GM12878 (cell line): ENCODE data around the gene TSFM. TPM values are rescaled to one million over a fixed set of nuclear protein-coding genes. Genes with fewer than 3 reads are reported as not detected.

ENCODE experiments used
- ATAC-seq: fragments of 200-7000 bp; cut with Tn5 transposase; 3 replicates; pipeline ENCODE4 v1.9.1; 2020; ENCODE audit warnings: mild to moderate bottlenecking, moderate library complexity
- BruUV-seq: library from RNA; stranded (reverse); fragments of 400-500 nt; replicated peaks from 2 replicates; lab custom pipeline; 2021; lab: Mats Ljungman, UMichigan
- CTCF ChIA-PET: fragments of 300-600 bp; sonication (Branson Sonifier 250); formaldehyde crosslinking; extraction: SDS; loops from one replicate; lab custom pipeline; 2021; ENCODE audit warnings: inconsistent platforms; lab: Yijun Ruan, JAX
- POLR2A ChIA-PET: fragments of 350-600 bp; formaldehyde crosslinking; extraction: SDS; loops from one replicate; lab custom pipeline; 2021; ENCODE audit warnings: inconsistent platforms; lab: Charles Lee
- RAD21 ChIA-PET: fragments of 300-600 bp; sonication (Branson Sonifier 250); formaldehyde crosslinking; loops from one replicate; lab custom pipeline; 2023; ENCODE audit warnings: antibody characterized with exemption; ENCODE audit not compliant: unreplicated experiment; lab: Charles Lee
- SMC1A ChIA-PET: fragments of 300-600 bp; sonication (Branson Sonifier 250); formaldehyde crosslinking; loops from one replicate; lab custom pipeline; 2023; ENCODE audit not compliant: unreplicated experiment, uncharacterized antibody; lab: Charles Lee
- DNase-seq: peaks from one replicate; pipeline ENCODE4 v3.0.0-alpha.2; 2011; ENCODE audit warnings: low read depth, low spot score
- FAIRE-seq: peaks from 3 replicates; lab custom pipeline; 2011; peaks lifted over from hg19 to GRCh38; lab: Jason Lieb, UNC
- H2AFZ ChIP-seq: 2 replicates; pipeline ENCODE4 v1.6.0; 2011; ENCODE audit warnings: low read depth, low read length, control low read depth; ENCODE audit not compliant: control insufficient read depth
- H3K27ac ChIP-seq: 2 replicates; pipeline ENCODE4 v1.5.1; 2011; ENCODE audit warnings: control low read depth; ENCODE audit not compliant: control insufficient read depth, insufficient read depth
- H3K27me3 ChIP-seq, 2 experiments: replicated peaks in 1 of 2; 2 replicates each; pipeline versions ENCODE4 v1.6.0 to v1.6.1; 2011; ENCODE audit warnings: low read length in 1 of 2; ENCODE audit not compliant: control insufficient read depth in 2 of 2, insufficient read depth in 2 of 2
- H3K36me3 ChIP-seq, 2 experiments: 2 replicates each; pipeline ENCODE4 v1.5.1; 2011; ENCODE audit warnings: low read length in 1 of 2; ENCODE audit not compliant: control insufficient read depth in 2 of 2, insufficient read depth in 2 of 2
- H3K4me1 ChIP-seq: 2 replicates; pipeline ENCODE4 v1.6.1; 2011; ENCODE audit warnings: mild to moderate bottlenecking, low read length, moderate library complexity, mixed read lengths; ENCODE audit not compliant: control insufficient read depth, insufficient read depth
- H3K4me2 ChIP-seq: 2 replicates; pipeline ENCODE4 v1.6.0; 2011; ENCODE audit warnings: control low read depth; ENCODE audit not compliant: control insufficient read depth, insufficient read depth
- H3K4me3 ChIP-seq: fragments of 200-600 bp; sonication (generic); 2 replicates; pipeline ENCODE4 v1.5.1; 2016
- H3K79me2 ChIP-seq: 2 replicates; pipeline ENCODE4 v1.6.0; 2011; ENCODE audit warnings: low read length; ENCODE audit not compliant: control insufficient read depth, insufficient read depth
- H3K9ac ChIP-seq: 2 replicates; pipeline ENCODE4 v1.8.0; 2011; ENCODE audit warnings: low read length, control low read depth, mixed read lengths; ENCODE audit not compliant: control insufficient read depth, insufficient read depth
- H3K9me3 ChIP-seq: replicated peaks from 3 replicates; pipeline ENCODE4 v1.5.1; 2011; ENCODE audit warnings: mild to moderate bottlenecking, low read length; ENCODE audit not compliant: control insufficient read depth, insufficient read depth
- H4K20me1 ChIP-seq: 2 replicates; pipeline ENCODE4 v1.6.0; 2011; ENCODE audit not compliant: control insufficient read depth, insufficient read depth
- ASH2L ChIP-seq: fragments of 300-600, 200-600 bp; sonication (generic); IDR thresholded peaks from 2 replicates; pipeline ENCODE4 v1.6.1; 2017; ENCODE audit warnings: low read depth, mild to moderate bottlenecking, borderline replicate concordance
- BHLHE40 ChIP-seq, 2 experiments: fragments of 450-650 bp in 1 of 2; IDR thresholded peaks; 2 replicates each; pipeline ENCODE4 v1.6.1; 2011 to 2017; ENCODE audit warnings: low read depth in 2 of 2, borderline replicate concordance in 1 of 2, improper control_type of control experiment in 1 of 2, low read length in 1 of 2, mild to moderate bottlenecking in 1 of 2
- CHD2 ChIP-seq: IDR thresholded peaks from 2 replicates; pipeline ENCODE4 v1.6.1; 2011; ENCODE audit warnings: low read depth, low read length, improper control_type of control experiment, borderline replicate concordance
- FOS ChIP-seq: IDR thresholded peaks from 3 replicates; pipeline ENCODE4 v1.6.1; 2011; ENCODE audit warnings: borderline replicate concordance; ENCODE audit not compliant: insufficient read length; ENCODE audit errors: extremely low read depth
- GABPA ChIP-seq: IDR thresholded peaks from 2 replicates; pipeline ENCODE4 v1.6.1; 2014; ENCODE audit warnings: antibody characterized with exemption, low read depth, mild to moderate bottlenecking, inconsistent platforms
- HCFC1 ChIP-seq: fragments of 150-350 bp; IDR thresholded peaks from 2 replicates; pipeline ENCODE4 v1.6.1; 2014; ENCODE audit warnings: low read length
- IRF5 ChIP-seq: fragments of 450-650 bp; IDR thresholded peaks from 2 replicates; pipeline ENCODE4 v1.6.1; 2017; ENCODE audit warnings: borderline replicate concordance
- KDM1A ChIP-seq: fragments of 200-600 bp; sonication (generic); IDR thresholded peaks from 2 replicates; pipeline ENCODE4 v1.6.1; 2016; ENCODE audit warnings: borderline replicate concordance
- MTA2 ChIP-seq: fragments of 450-650 bp; IDR thresholded peaks from 2 replicates; pipeline ENCODE4 v1.6.1; 2016; ENCODE audit warnings: low read depth, mild to moderate bottlenecking, moderate library complexity
- PML ChIP-seq: IDR thresholded peaks from 2 replicates; pipeline ENCODE4 v1.6.1; 2012; ENCODE audit warnings: low read length, inconsistent platforms
- SIX5 ChIP-seq: IDR thresholded peaks from 2 replicates; pipeline ENCODE4 v1.6.1; 2011; ENCODE audit warnings: mild to moderate bottlenecking, low read depth, low read length, moderate library complexity; ENCODE audit not compliant: severe bottlenecking
- STAT1 ChIP-seq: fragments of 450-650 bp; conservative IDR thresholded peaks from 2 replicates; pipeline ENCODE4 v1.6.1; 2014; ENCODE audit warnings: antibody characterized with exemption, mild to moderate bottlenecking
- TCF12 ChIP-seq: IDR thresholded peaks from 2 replicates; pipeline ENCODE4 v1.6.1; 2011; ENCODE audit warnings: low read depth, mild to moderate bottlenecking, low read length
- ZBTB11 ChIP-seq: fragments of 450-650 bp; formaldehyde crosslinking; IDR thresholded peaks from 2 replicates; pipeline ENCODE4 v1.5.0; 2022; ENCODE audit warnings: mild to moderate bottlenecking, missing genetic modification characterization
- ZBTB4 ChIP-seq: fragments of 450-650 bp; formaldehyde crosslinking; IDR thresholded peaks from 2 replicates; pipeline ENCODE4 v1.4.0; 2022; ENCODE audit warnings: mild to moderate bottlenecking, moderate library complexity
- ZSCAN29 ChIP-seq: fragments of 450-650 bp; IDR thresholded peaks from 2 replicates; pipeline ENCODE4 v1.6.1; 2017; ENCODE audit warnings: mild to moderate bottlenecking, moderate library complexity
- WGBS: methylation state at CpG from one replicate; pipeline ENCODE4 v1.1.6; 2016; ENCODE audit warnings: low lambda C conversion rate; ENCODE audit not compliant: insufficient replicate concordance, insufficient coverage; ENCODE audit errors: missing lambda C conversion rate; 5-methylcytosine and 5-hydroxymethylcytosine counted together
- in situ Hi-C: fragments of 300-500 bp; cut with MboI; formaldehyde crosslinking; loops from 9 replicates; pipeline ENCODE4 v1.14.3; 2018; ENCODE audit warnings: mixed read lengths
- intact Hi-C: fragments of 100-400 bp; cut with micrococcal nuclease; formaldehyde crosslinking; loops from one replicate; pipeline ENCODE4 v1.14.2; 2022; ENCODE audit not compliant: unreplicated experiment
- polyA plus RNA-seq, 11 experiments: library from polyadenylated mRNA; depleted of rRNA in 4 of 11; unstranded in 6 of 11; stranded (reverse) in 5 of 11; fragments of >200 nt; fragmentation: Nextera tagmentation in 4 of 11; fragmentation: Illumina TruSeq in 1 of 11; extraction: Ambion mirVana in 4 of 11; extraction: Trizol in 1 of 11; gene quantifications; 1 replicate in 1 of 11; 2 replicates in 10 of 11; pipeline versions ENCODE4 v1.2.1 to v1.2.3, GENCODE V29; 2011 to 2016; ENCODE audit warnings: inconsistent platforms in 2 of 11, missing spikeins in 2 of 11, low read depth in 1 of 11
- total RNA-seq, 4 experiments: library from RNA; depleted of rRNA in 3 of 4; stranded (reverse); fragments of >200 nt in 3 of 4; fragmentation: Illumina TruSeq in 1 of 4; extraction: Trizol in 1 of 4; gene quantifications; 2 replicates each; pipeline versions ENCODE4 v1.2.1 to v1.2.3, GENCODE V29; 2013 to 2021

The TSFM gene
- total and polyA plus RNA-seq, 10 of the 15 experiments (the other 5 are each of a cell fraction or from before 2014, with no cell fraction given) = 36.7 to 132 (median 45.6) TPM

- no peak for TF ChIP-seq SIX5
- no peak for TF ChIP-seq ZSCAN29
- TF ChIP-seq TCF12 = no peak
These were observed 12.8 kb downstream of the TSFM start (continued) for GRCh38 chr12:57795354-57795753.

GRCh38 chr12:57796996-57797395, 14.4 kb downstream of the TSFM start:
- no peak overlapping the region for H2AFZ ChIP-seq
- H3K9ac ChIP-seq = no peak overlapping the region
- ChIA-PET POLR2A (interaction anchor here (1.1 to 1.2 kb wide), 2 partner anchors 14 to 40 kb away, joined by 3 read pairs; no protein-coding TSS in a partner anchor), SMC1A (interaction anchor here (1.1 to 1.7 kb wide), 2 partner anchors 10 to 212 kb away, joined by 3 to 7 read pairs; no protein-coding TSS in a partner anchor), RAD21 (no interaction called here), CTCF (interaction anchor here (0.5 to 9.5 kb wide), 4 partner anchors 11 to 107 kb away, joined by 3 to 87 read pairs (median 5); no protein-coding TSS in a partner anchor)
- H3K9me3 ChIP-seq = no peaks in the 10 kb centered on the region
- peaks cover 7 to 28% of the 10 kb centered on the region in 2 experiments for H3K36me3 ChIP-seq
- no peak for FAIRE-seq
- no peak overlapping the region for H3K4me2 ChIP-seq
- intact Hi-C loops (no loop called here), in situ Hi-C loops (no loop called here)
- BruUV-seq = no TSS peak
- no peaks in the 10 kb centered on the region for H3K79me2 ChIP-seq
- no peak for ATAC-seq
- no peak for DNase-seq
- H3K27me3 ChIP-seq = no peaks in the 10 kb centered on the region
- H3K4me3 ChIP-seq = no peak overlapping the region
- no peaks in the 10 kb centered on the region for H3K4me1 ChIP-seq
- H4K20me1 ChIP-seq = no peaks in the 10 kb centered on the region
- 100% methylated on average over 1 of the region's 1 CpG for WGBS
- H3K27ac ChIP-seq = no peak overlapping the region
- TF ChIP-seq MTA2 (no peak), HCFC1 (no peak), PML (no peak), ZBTB4 (CRISPR knock-in tag) (no peak), STAT1 (no peak), CHD2 (no peak), ZBTB11 (CRISPR knock-in tag) (no peak), ASH2L (no peak), KDM1A (no peak), GABPA (no peak), IRF5 (no peak), FOS (no peak), BHLHE40 (IDR thresholded peaks at IDR 0.05; ENCODE audit: borderline replicate concordance in 1 of 2, low read depth in 2 of 2, low read length in 1 of 2) (no peak)
